Osteoblast (primary cell): ENCODE data around the gene ADTRP. TPM values are rescaled to one million over a fixed set of nuclear protein-coding genes. Genes with fewer than 3 reads are reported as not detected.
"Not testable (repeated sequence)": the region's sequence is repeated elsewhere in the genome, so short reads cannot be mapped to it uniquely, and the experiment has no call there.

ENCODE experiments used
- DNase-seq: peaks from one replicate; pipeline ENCODE4 v3.0.0; 2011; ENCODE audit warnings: low spot score, mixed read lengths; ENCODE audit not compliant: insufficient read length; ENCODE audit errors: missing footprints
- H2AFZ ChIP-seq: 2 replicates; pipeline ENCODE4 v1.6.0; 2011; ENCODE audit warnings: mild to moderate bottlenecking, low read length
- H3K27ac ChIP-seq: 2 replicates; pipeline ENCODE4 v1.5.1; 2011; ENCODE audit warnings: mild to moderate bottlenecking, low read depth, low read length, moderate library complexity
- H3K27me3 ChIP-seq: 2 replicates; pipeline ENCODE4 v1.6.0; 2012; ENCODE audit warnings: mild to moderate bottlenecking, control low read depth, inconsistent platforms, low read length, moderate library complexity; ENCODE audit not compliant: insufficient read depth
- H3K36me3 ChIP-seq: 2 replicates; pipeline ENCODE4 v1.5.1; 2011; ENCODE audit warnings: mild to moderate bottlenecking, low read length, control low read depth, moderate library complexity; ENCODE audit not compliant: insufficient read depth
- H3K4me1 ChIP-seq: 2 replicates; pipeline ENCODE4 v1.5.1; 2011; ENCODE audit warnings: mild to moderate bottlenecking, low read length, control low read depth, moderate library complexity; ENCODE audit not compliant: insufficient read depth
- H3K4me2 ChIP-seq: 2 replicates; pipeline ENCODE4 v1.6.0; 2011; ENCODE audit warnings: mild to moderate bottlenecking, low read length; ENCODE audit not compliant: insufficient read depth
- H3K4me3 ChIP-seq: fragments of 200-600 bp; sonication (generic); 3 replicates; pipeline ENCODE4 v1.5.1; 2012; ENCODE audit warnings: mild to moderate bottlenecking, low read length, inconsistent platforms; ENCODE audit not compliant: insufficient read depth
- H3K79me2 ChIP-seq: 2 replicates; pipeline ENCODE4 v1.6.0; 2012; ENCODE audit warnings: mild to moderate bottlenecking, low read length, control low read depth, inconsistent platforms; ENCODE audit not compliant: insufficient read depth
- H3K9me3 ChIP-seq: 2 replicates; pipeline ENCODE4 v1.5.1; 2011; ENCODE audit warnings: low read depth, low read length, control low read depth
- H4K20me1 ChIP-seq: 2 replicates; pipeline ENCODE4 v1.6.0; 2012; ENCODE audit warnings: mild to moderate bottlenecking, low read length, control low read depth; ENCODE audit not compliant: insufficient read depth
- CTCF ChIP-seq: IDR thresholded peaks from 2 replicates; pipeline ENCODE4 v1.5.1; 2011; ENCODE audit warnings: mild to moderate bottlenecking, low read depth, low read length, moderate library complexity; ENCODE audit errors: extremely low read depth
- total RNA-seq: library from RNA; depleted of rRNA; stranded (reverse); fragments of >200 nt; gene quantifications from 2 replicates; pipeline ENCODE4 v1.2.3, GENCODE V29; 2012

Gene ADTRP
- total RNA-seq, 1 donor, result 0.72 TPM

GRCh38 chr6:11804135-11804534 is 25.5 kb upstream of the ADTRP start:
- Histone ChIP-seq H4K20me1 (no peaks in the 10 kb centered on the region), H3K4me1 (peaks cover 3% of the 10 kb centered on the region), H3K79me2 (no peaks in the 10 kb centered on the region), H3K36me3 (no peaks in the 10 kb centered on the region), H3K9me3 (no peaks in the 10 kb centered on the region), H3K4me2 (no peak overlapping the region), H2AFZ (no peak overlapping the region), H3K27ac (no peak overlapping the region), H3K4me3 (no peak overlapping the region), H3K27me3 (no peaks in the 10 kb centered on the region)
- peak; percentile 72 for DNase-seq
- no peak for TF ChIP-seq CTCF

- Histone ChIP-seq H2AFZ (no peak overlapping the region), H3K9me3 (no peaks in the 10 kb centered on the region), H3K36me3 (no peaks in the 10 kb centered on the region), H3K27ac (no peak overlapping the region), H4K20me1 (no peaks in the 10 kb centered on the region), H3K4me1 (peaks cover 3% of the 10 kb centered on the region), H3K27me3 (no peaks in the 10 kb centered on the region), H3K79me2 (no peaks in the 10 kb centered on the region), H3K4me2 (no peak overlapping the region), H3K4me3 (no peak overlapping the region)
- TF ChIP-seq CTCF, result no peak
- DNase-seq, result no peak
Measured at GRCh38 chr6:11803591-11803971, 25.0 kb upstream of the ADTRP start.

- Histone ChIP-seq H3K79me2 (no peaks in the 10 kb centered on the region), H3K4me1 (peaks cover 3% of the 10 kb centered on the region), H3K4me2 (no peak overlapping the region), H3K36me3 (no peaks in the 10 kb centered on the region), H3K9me3 (no peaks in the 10 kb centered on the region), H4K20me1 (no peaks in the 10 kb centered on the region), H2AFZ (no peak overlapping the region), H3K27me3 (no peaks in the 10 kb centered on the region), H3K27ac (no peak overlapping the region), H3K4me3 (no peak overlapping the region)
- no peak for TF ChIP-seq CTCF
- no peak for DNase-seq
Measured at GRCh38 chr6:11802886-11803590, 24.4 kb upstream of the ADTRP start.

GRCh38 chr6:11800531-11800930 is 21.9 kb upstream of the ADTRP start:
- H2AFZ ChIP-seq, H3K27me3 ChIP-seq, H3K4me2 ChIP-seq, H3K9me3 ChIP-seq, H3K27ac ChIP-seq, DNase-seq, H4K20me1 ChIP-seq, H3K79me2 ChIP-seq, H3K36me3 ChIP-seq, H3K4me3 ChIP-seq, H3K4me1 ChIP-seq: not testable (repeated sequence)
